DND-41 (cell line): ENCODE measurements around the gene CBR1.

Experiments used
- EZH2 ChIP-seq: IDR thresholded peaks from 3 replicates; pipeline ENCODE4 v1.6.1; 2012; ENCODE audit warnings: borderline replicate concordance, low read depth, mild to moderate bottlenecking, moderate library complexity, low read length, inconsistent platforms; ENCODE audit not compliant: severe bottlenecking
- TF ChIP-seq, protein P1 (sequence below): IDR thresholded peaks from 2 replicates; pipeline ENCODE4 v1.5.1; 2012; ENCODE audit warnings: borderline replicate concordance, low read length, moderate library complexity, mild to moderate bottlenecking; ENCODE audit not compliant: poor library complexity, severe bottlenecking; ENCODE audit errors: extremely low read depth

DNA sequence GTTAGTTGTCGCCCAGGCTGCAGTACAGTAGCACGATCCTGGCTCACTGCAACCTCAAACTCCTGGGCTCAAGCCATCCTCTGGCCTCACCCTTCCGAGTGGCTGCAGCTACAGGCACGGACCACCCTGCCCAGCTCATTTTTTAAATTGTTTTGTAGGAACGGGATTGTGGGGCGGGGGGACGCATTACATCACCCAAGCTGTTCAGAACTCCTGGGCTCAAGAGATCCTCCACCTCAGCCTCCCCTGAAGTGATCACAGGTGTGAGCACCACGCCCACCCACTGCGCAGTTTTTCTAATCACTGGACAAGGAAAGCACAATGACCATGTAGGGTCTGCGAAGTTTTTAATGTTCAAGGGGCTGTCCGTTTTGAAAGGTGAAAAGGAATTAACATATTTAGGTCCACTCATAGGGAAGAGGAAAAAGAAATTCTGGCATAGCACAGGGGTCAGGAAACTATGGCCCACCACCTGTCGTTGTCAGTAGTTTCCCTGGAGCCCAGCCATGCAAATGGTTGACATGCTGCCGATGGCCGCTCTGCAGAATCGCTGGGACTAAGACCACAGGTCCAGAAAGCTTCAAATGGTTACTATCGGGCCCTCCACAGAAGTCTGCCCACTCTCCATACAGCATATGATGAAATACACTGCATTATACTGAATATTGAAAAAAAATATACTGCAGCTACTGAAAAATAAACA lies 35.5 kb upstream of the CBR1 start:
- TF ChIP-seq, protein P1, sequence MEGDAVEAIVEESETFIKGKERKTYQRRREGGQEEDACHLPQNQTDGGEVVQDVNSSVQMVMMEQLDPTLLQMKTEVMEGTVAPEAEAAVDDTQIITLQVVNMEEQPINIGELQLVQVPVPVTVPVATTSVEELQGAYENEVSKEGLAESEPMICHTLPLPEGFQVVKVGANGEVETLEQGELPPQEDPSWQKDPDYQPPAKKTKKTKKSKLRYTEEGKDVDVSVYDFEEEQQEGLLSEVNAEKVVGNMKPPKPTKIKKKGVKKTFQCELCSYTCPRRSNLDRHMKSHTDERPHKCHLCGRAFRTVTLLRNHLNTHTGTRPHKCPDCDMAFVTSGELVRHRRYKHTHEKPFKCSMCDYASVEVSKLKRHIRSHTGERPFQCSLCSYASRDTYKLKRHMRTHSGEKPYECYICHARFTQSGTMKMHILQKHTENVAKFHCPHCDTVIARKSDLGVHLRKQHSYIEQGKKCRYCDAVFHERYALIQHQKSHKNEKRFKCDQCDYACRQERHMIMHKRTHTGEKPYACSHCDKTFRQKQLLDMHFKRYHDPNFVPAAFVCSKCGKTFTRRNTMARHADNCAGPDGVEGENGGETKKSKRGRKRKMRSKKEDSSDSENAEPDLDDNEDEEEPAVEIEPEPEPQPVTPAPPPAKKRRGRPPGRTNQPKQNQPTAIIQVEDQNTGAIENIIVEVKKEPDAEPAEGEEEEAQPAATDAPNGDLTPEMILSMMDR: no peak
- no peak for TF ChIP-seq EZH2
